Lower leg skin (tissue), 4 donors: ENCODE results near the gene SAMD9. TPM values are rescaled to one million over a fixed set of nuclear protein-coding genes. Genes with fewer than 3 reads are reported as not detected.

Source experiments
- DNase-seq, 2 donors: peaks; one replicate each; pipeline ENCODE4 v3.0.0-alpha.2; 2019; ENCODE audit warnings: low spot score in 2 of 2
- H3K4me3 ChIP-seq: fragments of 200-600 bp; sonication (generic); 2 replicates; pipeline ENCODE4 v1.5.1; 2017; ENCODE audit warnings: mild to moderate bottlenecking, low read depth; ENCODE audit not compliant: poor library complexity, severe bottlenecking
- CTCF ChIP-seq, 3 donors: fragments of 450-650 bp; IDR thresholded peaks; one replicate each; pipeline ENCODE4 v1.5.1; 2016; ENCODE audit warnings: antibody characterized with exemption in 3 of 3, mild to moderate bottlenecking in 3 of 3, moderate library complexity in 2 of 3
- POLR2A ChIP-seq, 2 donors: fragments of 450-650 bp; IDR thresholded peaks; one replicate each; pipeline ENCODE4 v1.6.1; 2016 to 2017; ENCODE audit warnings: antibody characterized with exemption in 2 of 2, mild to moderate bottlenecking in 1 of 2, moderate library complexity in 1 of 2
- WGBS, 2 donors: methylation state at CpG; one replicate each; pipeline ENCODE4 v1.1.5; 2018; 5-methylcytosine and 5-hydroxymethylcytosine counted together
- intact Hi-C: fragments of 100-400 bp; cut with DNase I; formaldehyde crosslinking; loops from one replicate; pipeline ENCODE4 v1.15.0; 2023; ENCODE audit warnings: low total_unique reads
- total RNA-seq, 4 donors: library from RNA; depleted of rRNA; stranded (reverse); fragments of >200 nt; gene quantifications; one replicate each; pipeline ENCODE4 v1.1.0, GENCODE V29; 2016

SAMD9 gene
- total RNA-seq, 4 donors from 2014 or later, result 1.4 to 4.7 (median 3.1) TPM

- intact Hi-C loops, result no loop called here
- no peak for TF ChIP-seq POLR2A (IDR thresholded peaks at IDR 0.05)
- TF ChIP-seq CTCF (IDR thresholded peaks at IDR 0.05), result no peak
- 62 to 79% methylated on average over 3 of the region's 3 CpGs for WGBS, 2 donors
- H3K4me3 ChIP-seq, result no peak overlapping the region
- no peak for DNase-seq
Measured at GRCh38 chr7:93054975-93055374, 62.8 kb downstream of the SAMD9 start.

- TF ChIP-seq POLR2A (IDR thresholded peaks at IDR 0.05) (no peak), CTCF (IDR thresholded peaks at IDR 0.05) (no peak)
- DNase-seq, result no peak
- intact Hi-C loops, result no loop called here
- no peak overlapping the region for H3K4me3 ChIP-seq
- WGBS, 2 donors, result 57 to 59% methylated on average over 8 of the region's 8 CpGs
Measured at GRCh38 chr7:93053949-93054943, 63.5 kb downstream of the SAMD9 start.

GRCh38 chr7:93053209-93053948 is 64.4 kb downstream of the SAMD9 start:
- H3K4me3 ChIP-seq, result no peak overlapping the region
- intact Hi-C loops, result no loop called here
- 65 to 71% methylated on average over 5 of the region's 5 CpGs for WGBS, 2 donors
- DNase-seq, result no peak
- TF ChIP-seq POLR2A (IDR thresholded peaks at IDR 0.05), result no peak
- no peak for TF ChIP-seq CTCF (IDR thresholded peaks at IDR 0.05)

GRCh38 chr7:93051660-93052059 is 66.1 kb downstream of the SAMD9 start:
- H3K4me3 ChIP-seq, result no peak overlapping the region
- 77 to 81% methylated on average over 6 of the region's 6 CpGs for WGBS, 2 donors
- intact Hi-C loops, result no loop called here
- DNase-seq, result no peak
- TF ChIP-seq POLR2A (IDR thresholded peaks at IDR 0.05) (no peak), CTCF (IDR thresholded peaks at IDR 0.05) (no peak)

Other genes starting within 250 kb of the SAMD9 start
- gene SAMD9L, start 30.4 kb upstream of the SAMD9 start, total RNA-seq, result 1 to 10 TPM in 3 of 4 donors, under 1 TPM in 1; 0.65 to 2.5 (median 1.5) TPM
- gene HEPACAM2, start 108.5 kb upstream of the SAMD9 start, total RNA-seq, result under 1 TPM in 2 of 4 donors, not detected in 2; 0.19 to 0.54 TPM
- gene VPS50, start 114.4 kb upstream of the SAMD9 start, total RNA-seq, result 10 to 100 TPM; 17.6 to 34.5 (median 24.6) TPM